ENCODE data around the gene DPY19L1.
"Not testable (repeated sequence)": the region's sequence is repeated elsewhere in the genome, so short reads cannot be mapped to it uniquely, and the experiment has no call there.

The DPY19L1 gene

DNA sequence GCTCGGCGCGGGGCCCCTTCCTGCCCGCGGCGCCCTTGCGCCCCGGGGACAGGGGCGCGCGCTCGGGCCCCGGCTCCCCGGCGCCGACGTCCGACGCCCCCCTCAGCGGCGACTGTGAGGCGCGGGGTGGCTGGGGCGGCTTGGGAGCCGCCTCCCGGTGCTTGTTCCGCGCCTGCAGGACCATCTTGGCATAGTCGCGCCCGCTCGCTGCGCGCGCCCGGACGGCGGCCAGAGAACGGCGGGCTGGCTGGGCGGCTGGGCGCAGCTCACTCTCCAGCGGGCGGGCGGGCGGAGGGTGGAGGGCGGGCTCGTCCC, at the start of gene DPY19L1:
TSS of gene DPY19L1 (minus strand) at position 275 of the 315 bp plus-strand sequence. CDS start at position 184, 91 bp downstream.
- DNase-seq (ENCODE audit: low spot score) = no peak

- DNase-seq (ENCODE audit: low spot score) = not testable (repeated sequence)
Observed at GRCh38 chr7:35079517-35079916, 42.2 kb upstream of the DPY19L1 start.

DNA sequence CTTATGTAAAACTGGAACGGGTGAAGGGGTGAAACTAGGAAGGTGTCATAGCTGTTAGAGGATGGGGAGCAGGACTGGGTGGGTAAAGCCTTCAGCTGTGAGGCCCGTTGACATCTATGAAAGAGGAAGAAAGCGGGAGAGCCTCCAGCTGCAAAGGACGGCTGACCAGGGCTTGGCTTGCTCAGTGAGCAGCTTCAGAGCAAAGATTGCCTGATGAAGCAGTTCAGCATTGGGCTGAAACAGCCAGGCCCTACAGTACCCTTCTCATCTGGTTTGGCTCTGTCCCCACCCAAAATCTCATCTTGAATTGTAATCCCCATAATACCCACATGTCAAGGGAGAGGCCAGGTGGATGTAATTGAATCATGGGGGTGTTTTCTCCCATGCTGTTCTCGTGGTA, 36.7 kb upstream of the DPY19L1 start:
- not testable (repeated sequence) for DNase-seq (ENCODE audit: low spot score)

GRCh38 chr7:35072950-35073827, 35.9 kb upstream of the DPY19L1 start:
- not testable (repeated sequence) for DNase-seq (ENCODE audit: low spot score)

DNA sequence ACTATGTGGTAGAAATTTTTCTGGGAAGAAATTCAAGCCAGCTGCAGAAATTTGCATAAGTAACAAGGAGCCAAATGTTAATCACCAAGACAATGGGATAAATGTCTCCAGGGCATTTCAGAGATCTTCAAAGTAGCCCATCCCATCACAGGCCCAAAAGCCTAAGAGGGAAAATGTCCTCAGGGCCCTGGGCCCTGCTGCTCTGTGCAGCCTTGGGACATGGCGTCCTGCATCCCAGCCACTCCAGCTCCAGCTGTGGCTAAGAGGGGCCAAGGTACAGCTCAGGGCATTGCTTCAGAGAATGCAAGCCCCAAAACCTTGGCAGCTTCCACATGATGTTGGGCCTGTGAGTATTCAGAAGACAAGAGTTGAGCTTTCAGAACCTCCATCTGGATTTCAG, 31.8 kb upstream of the DPY19L1 start:
- not testable (repeated sequence) for DNase-seq (ENCODE audit: low spot score)

- DNase-seq (ENCODE audit: low spot score) = not testable (repeated sequence)
Observed at GRCh38 chr7:35065382-35065781, 28.1 kb upstream of the DPY19L1 start.

GRCh38 chr7:35058571-35058970, 21.3 kb upstream of the DPY19L1 start:
- DNase-seq (ENCODE audit: low spot score) = not testable (repeated sequence)

- DNase-seq (ENCODE audit: low spot score) = not testable (repeated sequence)
Observed at GRCh38 chr7:35057505-35058451, 20.5 kb upstream of the DPY19L1 start.

GRCh38 chr7:35055733-35056132, 18.4 kb upstream of the DPY19L1 start:
- DNase-seq (ENCODE audit: low spot score) = not testable (repeated sequence)

GRCh38 chr7:35053488-35054175, 16.3 kb upstream of the DPY19L1 start:
- not testable (repeated sequence) for DNase-seq (ENCODE audit: low spot score)

DNA sequence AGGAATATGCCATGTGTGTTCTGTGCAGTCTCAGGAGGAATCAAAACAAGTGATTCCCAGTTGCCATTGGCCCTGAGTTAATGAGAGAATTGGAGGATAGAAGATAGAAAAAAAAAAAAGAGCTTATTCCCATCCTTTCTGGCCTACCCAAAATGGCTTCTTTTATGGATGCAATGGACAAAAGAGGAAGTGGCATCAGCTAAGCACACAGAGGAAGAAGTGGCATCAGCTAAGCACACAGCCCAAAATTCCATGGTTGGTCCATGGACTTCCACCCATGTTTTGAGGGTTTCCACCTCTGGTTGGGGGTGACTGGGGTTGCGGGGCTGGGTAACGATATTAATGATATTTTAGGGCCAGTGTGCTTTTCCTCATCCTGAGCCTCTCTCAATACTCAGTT, 11.1 kb upstream of the DPY19L1 start:
- DNase-seq (ENCODE audit: low spot score) = not testable (repeated sequence)

DNA sequence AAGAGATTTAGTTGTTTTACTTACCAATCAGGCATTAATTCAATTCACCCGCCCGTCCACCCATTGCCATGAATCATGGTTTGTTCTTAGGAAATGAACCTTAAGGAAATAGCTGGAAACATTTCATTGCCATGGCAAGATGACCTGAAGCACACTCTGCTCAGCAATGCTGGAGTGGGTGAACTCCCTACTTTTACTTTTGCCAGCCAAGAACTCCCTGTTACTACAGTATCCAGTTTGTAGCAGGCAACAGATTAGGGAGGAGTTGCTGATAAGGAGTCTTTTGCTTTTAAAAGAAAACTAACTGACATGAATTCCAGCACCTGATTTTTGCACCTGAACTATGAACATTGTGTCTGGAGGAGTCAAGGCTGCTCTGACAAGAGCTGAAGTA, 10.6 kb upstream of the DPY19L1 start:
- not testable (repeated sequence) for DNase-seq (ENCODE audit: low spot score)

- DNase-seq (ENCODE audit: low spot score) = not testable (repeated sequence)
Observed at GRCh38 chr7:35047263-35047911, 10.1 kb upstream of the DPY19L1 start.

- DNase-seq (ENCODE audit: low spot score) = not testable (repeated sequence)
Observed at GRCh38 chr7:35043301-35043700, 6.0 kb upstream of the DPY19L1 start.

- no peak for DNase-seq (ENCODE audit: low spot score)
Observed at GRCh38 chr7:35040906-35041305, 3.6 kb upstream of the DPY19L1 start.

- DNase-seq (ENCODE audit: low spot score) = no peak
Observed at GRCh38 chr7:35039343-35039742, 2.1 kb upstream of the DPY19L1 start.

GRCh38 chr7:35038354-35038753, 1.1 kb upstream of the DPY19L1 start:
- DNase-seq (ENCODE audit: low spot score) = no peak

DNA sequence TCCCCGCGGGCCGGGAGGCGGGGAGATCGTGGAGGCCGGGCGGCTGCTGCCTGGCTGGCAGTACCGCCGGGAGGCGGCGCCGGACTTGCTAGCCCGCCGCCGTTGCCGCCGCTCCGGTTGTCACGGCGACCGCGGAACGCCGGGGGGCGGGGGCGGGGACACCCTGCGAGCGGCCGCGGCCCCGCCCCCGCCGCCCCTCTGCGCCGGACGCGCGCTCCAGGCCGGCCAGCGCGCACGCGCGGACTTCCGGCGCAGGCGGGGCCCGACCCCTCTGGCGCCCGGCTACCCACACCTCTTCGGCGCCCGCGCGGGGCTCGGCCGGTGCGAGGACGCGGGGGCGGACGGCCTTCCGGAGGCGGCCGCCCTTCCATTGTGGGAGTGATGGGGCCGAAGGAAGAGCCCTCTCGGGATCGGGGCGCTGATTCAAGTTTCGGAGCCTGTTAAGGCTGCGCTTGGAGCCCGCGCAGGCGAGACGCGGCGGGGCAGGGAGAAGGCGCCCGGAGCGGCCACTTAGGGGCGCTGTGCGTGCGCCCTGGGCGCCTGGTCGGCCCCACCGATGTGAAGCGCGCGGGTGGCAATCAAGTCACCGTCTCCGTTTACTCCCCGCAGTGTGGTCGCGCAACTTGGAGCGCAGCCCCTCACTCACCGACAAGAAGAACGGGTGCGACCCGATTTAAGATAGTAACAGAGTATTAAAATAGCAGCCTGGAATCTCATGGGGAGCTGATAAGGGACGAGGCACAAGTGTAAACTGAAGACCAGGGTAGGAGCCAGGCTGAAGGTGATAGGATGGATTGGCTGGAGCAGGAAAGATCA, 449 bp upstream of the DPY19L1 start:
- peak; percentile 94 for DNase-seq (ENCODE audit: low spot score)

DNA sequence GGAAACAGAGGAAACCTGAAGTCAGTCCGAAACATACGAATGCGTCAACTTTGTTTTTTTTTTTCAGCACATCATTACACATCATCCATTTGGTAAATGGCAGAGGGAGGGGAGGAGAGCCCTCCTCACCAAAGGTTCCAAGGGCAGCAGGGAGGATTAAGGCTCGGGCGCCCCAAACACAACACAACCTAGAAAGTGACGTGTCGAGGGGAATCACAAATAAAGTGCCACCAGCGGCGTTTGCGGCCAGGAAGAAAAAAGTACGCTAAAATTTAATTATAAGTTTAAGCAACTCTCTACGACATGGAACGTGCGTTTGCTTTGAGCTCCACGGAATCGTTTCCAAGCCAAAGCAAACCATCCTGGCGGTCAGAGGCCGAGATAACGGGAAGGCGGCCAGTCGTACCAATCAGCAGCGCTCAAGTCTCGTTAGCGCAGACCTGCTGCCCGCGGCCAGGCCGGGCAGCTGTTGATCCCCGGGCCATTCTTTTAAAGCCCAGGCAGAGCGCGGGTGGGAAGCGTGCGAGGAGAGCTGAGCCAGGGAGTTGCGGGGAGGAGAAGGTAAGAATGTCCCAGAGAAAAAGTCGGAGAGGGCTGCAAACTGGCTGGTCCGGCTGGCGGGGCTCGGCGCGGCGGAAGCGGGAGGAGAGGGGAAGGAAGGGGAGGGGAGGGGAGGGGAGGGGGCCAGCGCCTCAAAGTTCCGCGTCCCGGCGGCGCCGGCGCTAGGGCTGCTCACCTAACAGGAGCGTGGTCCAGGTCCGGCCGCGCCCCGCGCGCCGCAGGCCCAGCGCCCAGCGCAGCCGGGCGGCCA, 719 bp downstream of the DPY19L1 start:
- DNase-seq (ENCODE audit: low spot score) = peak; percentile 63

GRCh38 chr7:35035511-35035961, 1.7 kb downstream of the DPY19L1 start:
- peak; percentile 31 for DNase-seq (ENCODE audit: low spot score)
